Tibial nerve (tissue), 4 donors: ENCODE measurements around the gene PTCHD1. TPM values are rescaled to one million over a fixed set of nuclear protein-coding genes. Genes with fewer than 3 reads are reported as not detected.

Experiments used
- DNase-seq, 2 donors: peaks; one replicate each; pipeline ENCODE4 v3.0.0-alpha.2; 2019; ENCODE audit warnings: low spot score in 2 of 2
- H3K27ac ChIP-seq, 4 donors: fragments of 200-600 bp; sonication (generic) in 3 of 4; one replicate each; pipeline ENCODE4 v1.5.1; 2017 to 2019; ENCODE audit warnings: mild to moderate bottlenecking in 1 of 4
- H3K27me3 ChIP-seq, 2 donors: fragments of 200-600 bp; sonication (generic) in 1 of 2; one replicate each; pipeline versions ENCODE4 v1.5.1 to v1.6.0; 2017 to 2019
- H3K36me3 ChIP-seq, 3 donors: fragments of 200-600 bp; sonication (generic); one replicate each; pipeline ENCODE4 v1.5.1; 2018 to 2019
- H3K4me1 ChIP-seq, 4 donors: fragments of 200-600 bp; sonication (generic) in 3 of 4; one replicate each; pipeline ENCODE4 v1.5.1; 2017 to 2019
- H3K4me3 ChIP-seq, 4 donors: fragments of 200-600 bp; sonication (generic) in 3 of 4; one replicate each; pipeline ENCODE4 v1.5.1; 2017 to 2019; ENCODE audit warnings: mild to moderate bottlenecking in 1 of 4, moderate library complexity in 1 of 4
- H3K9me3 ChIP-seq, 4 donors: fragments of 200-600 bp; sonication (generic) in 3 of 4; one replicate each; pipeline ENCODE4 v1.5.1; 2017 to 2019
- EP300 ChIP-seq, 2 donors: sonication (generic); formaldehyde crosslinking; IDR thresholded peaks; one replicate each; pipeline ENCODE4 v1.6.1; 2017; ENCODE audit warnings: antibody characterized with exemption in 2 of 2, mild to moderate bottlenecking in 1 of 2
- POLR2A ChIP-seq, 2 donors: fragments of 450-650 bp; IDR thresholded peaks; one replicate each; pipeline ENCODE4 v1.6.1; 2017; ENCODE audit warnings: antibody characterized with exemption in 2 of 2, mild to moderate bottlenecking in 2 of 2, moderate library complexity in 2 of 2
- WGBS, 2 donors: methylation state at CpG; one replicate each; pipeline ENCODE4 v1.1.5; 2018; 5-methylcytosine and 5-hydroxymethylcytosine counted together
- total RNA-seq, 4 donors: library from RNA; depleted of rRNA; stranded (reverse); fragments of >200 nt; gene quantifications; one replicate each; pipeline ENCODE4 v1.1.0, GENCODE V29; 2016
- TF ChIP-seq, protein P1 (sequence below), 5 experiments: fragments of 200-600 bp in 3 of 5; fragments of 450-650 bp in 2 of 5; sonication (generic) in 3 of 5; IDR thresholded peaks; one replicate each; pipeline ENCODE4 v1.5.1; 2016 to 2019; ENCODE audit warnings: antibody characterized with exemption in 5 of 5, mild to moderate bottlenecking in 3 of 5, moderate library complexity in 2 of 5

PTCHD1 gene
- total RNA-seq, 4 donors from 2014 or later, result under 0.01 to 0.59 (median under 0.01) TPM; not detected in 1

DNA sequence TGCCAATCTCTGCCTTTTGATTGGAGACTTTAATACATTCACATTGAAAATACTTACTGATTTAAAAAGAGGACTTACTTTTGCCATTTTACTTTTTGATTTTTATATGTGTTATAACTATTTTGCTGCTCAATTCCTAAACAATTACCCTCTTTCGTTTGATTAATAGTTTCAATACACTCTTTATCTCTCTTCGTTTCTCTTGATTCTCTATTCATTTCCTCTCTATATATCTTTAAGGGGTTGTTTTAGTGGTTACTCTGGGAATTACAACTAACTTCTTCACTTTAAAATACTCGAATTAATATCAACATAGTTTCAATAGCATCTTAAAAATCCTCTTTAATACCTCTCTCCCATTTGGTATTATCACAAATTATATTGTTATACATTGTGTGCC, 116.6 kb downstream of the PTCHD1 start:
- TF ChIP-seq, protein P1, sequence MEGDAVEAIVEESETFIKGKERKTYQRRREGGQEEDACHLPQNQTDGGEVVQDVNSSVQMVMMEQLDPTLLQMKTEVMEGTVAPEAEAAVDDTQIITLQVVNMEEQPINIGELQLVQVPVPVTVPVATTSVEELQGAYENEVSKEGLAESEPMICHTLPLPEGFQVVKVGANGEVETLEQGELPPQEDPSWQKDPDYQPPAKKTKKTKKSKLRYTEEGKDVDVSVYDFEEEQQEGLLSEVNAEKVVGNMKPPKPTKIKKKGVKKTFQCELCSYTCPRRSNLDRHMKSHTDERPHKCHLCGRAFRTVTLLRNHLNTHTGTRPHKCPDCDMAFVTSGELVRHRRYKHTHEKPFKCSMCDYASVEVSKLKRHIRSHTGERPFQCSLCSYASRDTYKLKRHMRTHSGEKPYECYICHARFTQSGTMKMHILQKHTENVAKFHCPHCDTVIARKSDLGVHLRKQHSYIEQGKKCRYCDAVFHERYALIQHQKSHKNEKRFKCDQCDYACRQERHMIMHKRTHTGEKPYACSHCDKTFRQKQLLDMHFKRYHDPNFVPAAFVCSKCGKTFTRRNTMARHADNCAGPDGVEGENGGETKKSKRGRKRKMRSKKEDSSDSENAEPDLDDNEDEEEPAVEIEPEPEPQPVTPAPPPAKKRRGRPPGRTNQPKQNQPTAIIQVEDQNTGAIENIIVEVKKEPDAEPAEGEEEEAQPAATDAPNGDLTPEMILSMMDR (IDR thresholded peaks at IDR 0.05), result no peak
- TF ChIP-seq EP300 (IDR thresholded peaks at IDR 0.05) (no peak), POLR2A (IDR thresholded peaks at IDR 0.05) (no peak)
- no peak for DNase-seq
- Histone ChIP-seq H3K4me3 (no peak overlapping the region), H3K27ac (no peak overlapping the region), H3K27me3 (no peaks in the 10 kb centered on the region), H3K9me3 (no peaks in the 10 kb centered on the region), H3K36me3 (no peaks in the 10 kb centered on the region), H3K4me1 (no peaks in the 10 kb centered on the region)
- 42 to 62% methylated on average over 3 of the region's 3 CpGs for WGBS, 2 donors
